BE2C (cell line): ENCODE data around the gene AOX1.

Experiments
- DNase-seq: peaks from one replicate; pipeline ENCODE4 v3.0.0-alpha.2; 2020
- H3K27me3 ChIP-seq: fragments of 250-450 bp; sonication (Bioruptor Pico); 2 replicates; pipeline ENCODE4 v1.5.1; 2020; ENCODE audit warnings: mild to moderate bottlenecking
- H3K36me3 ChIP-seq: fragments of 250-450 bp; sonication (Bioruptor Pico); 2 replicates; pipeline ENCODE4 v1.5.1; 2020; ENCODE audit warnings: mild to moderate bottlenecking
- H3K4me1 ChIP-seq: fragments of 250-450 bp; sonication (Bioruptor Pico); 2 replicates; pipeline ENCODE4 v1.5.1; 2020
- H3K4me3 ChIP-seq: 2 replicates; pipeline ENCODE4 v1.5.1; 2011; ENCODE audit warnings: low read depth, low read length
- H3K9me3 ChIP-seq: fragments of 250-450 bp; sonication (Bioruptor Pico); 2 replicates; pipeline ENCODE4 v1.5.1; 2020
- CTCF ChIP-seq: IDR thresholded peaks from 2 replicates; pipeline ENCODE4 v1.5.1; 2012; ENCODE audit warnings: mild to moderate bottlenecking, low read depth, low read length

Gene AOX1

GRCh38 chr2:200700856-200701255, 115.0 kb downstream of the AOX1 start:
- DNase-seq = no peak
- Histone ChIP-seq H3K36me3 (no peaks in the 10 kb centered on the region), H3K4me3 (no peak overlapping the region), H3K9me3 (no peaks in the 10 kb centered on the region), H3K4me1 (no peaks in the 10 kb centered on the region), H3K27me3 (no peaks in the 10 kb centered on the region)
- no peak for TF ChIP-seq CTCF

- Histone ChIP-seq H3K4me1 (no peaks in the 10 kb centered on the region), H3K4me3 (no peak overlapping the region), H3K27me3 (no peaks in the 10 kb centered on the region), H3K9me3 (no peaks in the 10 kb centered on the region), H3K36me3 (no peaks in the 10 kb centered on the region)
- no peak for DNase-seq
- no peak for TF ChIP-seq CTCF
Observed at GRCh38 chr2:200702044-200702443, 116.2 kb downstream of the AOX1 start.

- no peak for DNase-seq
- Histone ChIP-seq H3K36me3 (no peaks in the 10 kb centered on the region), H3K9me3 (no peaks in the 10 kb centered on the region), H3K4me3 (no peak overlapping the region), H3K27me3 (no peaks in the 10 kb centered on the region), H3K4me1 (no peaks in the 10 kb centered on the region)
- no peak for TF ChIP-seq CTCF
Observed at GRCh38 chr2:200702646-200703118, 116.9 kb downstream of the AOX1 start.

DNA sequence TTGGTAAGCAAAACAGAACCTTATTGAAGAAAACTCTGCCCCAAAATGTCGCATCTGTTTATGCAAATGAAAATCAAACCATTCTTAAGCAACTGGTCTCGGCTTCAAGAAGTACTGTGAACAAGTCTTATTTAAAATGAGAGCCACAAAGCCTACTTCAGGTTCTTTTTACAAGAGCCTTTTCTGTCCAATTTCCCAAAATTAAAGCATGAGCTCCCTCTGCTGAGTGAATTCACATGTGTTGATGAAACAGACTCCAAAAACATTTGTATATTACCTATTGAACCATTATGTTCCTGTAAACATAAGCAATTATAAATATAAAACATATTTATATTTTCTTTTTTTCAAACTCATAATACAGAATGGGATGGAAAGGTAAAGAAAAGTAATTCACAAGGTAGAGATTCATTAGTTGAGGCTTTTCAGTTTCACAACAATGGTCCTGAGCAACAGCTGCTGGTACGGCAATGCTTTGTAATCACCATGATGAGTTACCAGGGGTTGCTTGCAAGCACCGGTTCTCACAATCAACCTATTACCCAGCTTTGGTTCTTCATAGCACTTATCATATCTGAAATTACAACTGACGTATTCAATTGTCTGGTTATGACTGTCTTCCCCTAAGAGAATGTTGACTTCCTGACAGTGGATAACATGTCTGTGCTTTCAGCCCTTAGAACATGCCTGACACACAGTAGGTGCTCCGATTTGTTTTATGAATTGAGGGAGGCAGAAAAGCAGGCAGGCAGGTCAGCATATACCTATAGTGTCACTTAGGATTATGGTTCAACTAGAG, 117.5 kb downstream of the AOX1 start:
- TF ChIP-seq CTCF = peak; percentile 61
- no peak overlapping the region for H3K4me3 ChIP-seq
- no peaks in the 10 kb centered on the region for H3K9me3 ChIP-seq
- DNase-seq = peak; percentile 31
- H3K4me1 ChIP-seq = no peaks in the 10 kb centered on the region
- no peaks in the 10 kb centered on the region for H3K36me3 ChIP-seq
- no peaks in the 10 kb centered on the region for H3K27me3 ChIP-seq

GRCh38 chr2:200703926-200704637, 118.3 kb downstream of the AOX1 start:
- H3K4me1 ChIP-seq = no peaks in the 10 kb centered on the region
- H3K27me3 ChIP-seq = no peaks in the 10 kb centered on the region
- H3K4me3 ChIP-seq = no peak overlapping the region
- no peak for DNase-seq
- H3K9me3 ChIP-seq = no peaks in the 10 kb centered on the region
- no peak for TF ChIP-seq CTCF
- no peaks in the 10 kb centered on the region for H3K36me3 ChIP-seq
